Right cardiac atrium (tissue), 5 donors: ENCODE data around the gene SLC9C1. TPM values are rescaled to one million over a fixed set of nuclear protein-coding genes. Genes with fewer than 3 reads are reported as not detected.
A peak's percentile ranks its signal among the peaks of the same experiment; 100 is the strongest.

Source experiments
- ATAC-seq, 2 donors: fragments of 200-7000 bp; cut with Tn5 transposase; one replicate each; pipeline versions ENCODE4 v1.8.0 to v1.9.1; 2020; ENCODE audit warnings: moderate library complexity in 2 of 2, mild to moderate bottlenecking in 1 of 2
- DNase-seq, 3 donors: peaks; one replicate each; pipeline ENCODE4 v3.0.0-alpha.2; 2020
- H3K27ac ChIP-seq: one replicate; pipeline ENCODE4 v1.5.1; 2013; ENCODE audit warnings: mild to moderate bottlenecking, low read length, control low read depth, moderate library complexity
- H3K27me3 ChIP-seq: one replicate; pipeline ENCODE4 v1.6.1; 2013; ENCODE audit not compliant: control insufficient read depth, insufficient read depth
- H3K4me1 ChIP-seq: one replicate; pipeline ENCODE4 v1.6.1; 2013; ENCODE audit warnings: low read length; ENCODE audit not compliant: control insufficient read depth, insufficient read depth
- H3K4me3 ChIP-seq: one replicate; pipeline ENCODE4 v1.5.1; 2013; ENCODE audit warnings: low read length, control low read depth
- H3K9me3 ChIP-seq: one replicate; pipeline ENCODE4 v1.6.1; 2013; ENCODE audit warnings: low read length; ENCODE audit not compliant: control insufficient read depth
- WGBS: extraction: QIAGEN DNeasy Blood & Tissue Kit; methylation state at CpG from one replicate; pipeline ENCODE4 v1.1.7; 2013; 5-methylcytosine and 5-hydroxymethylcytosine counted together
- intact Hi-C, 4 donors: fragments of 100-400 bp; cut with DNase I; formaldehyde crosslinking; loops; one replicate each; pipeline versions ENCODE4 v1.11.0 to v1.14.0; 2022 to 2023
- polyA plus RNA-seq: library from polyadenylated mRNA; stranded (reverse); fragments of 200-250 nt; gene quantifications from one replicate; pipeline ENCODE4 v1.2.3, GENCODE V29; 2013
- total RNA-seq, 4 donors: library from RNA; stranded (reverse); fragmentation: NEBNext Ultra II Directional; extraction: Animal tissue kit (Norgen Biotek cat#: 25700); gene quantifications; one replicate each; pipeline ENCODE4 v1.2.1, GENCODE V29; 2021
- donor health status: healthy with polysubstance abuse.
- donor health status: DM: no; HTN: yes; CAD: no.
- donor health status: DM: no; HTN: no; CAD: no.
- donor health status: DM: no; HTN: yes; CAD: no; lungs with severe emphysema.
- donor health status: DM: yes; HTN: yes; CAD: no.

Gene SLC9C1
- total and polyA plus RNA-seq, 5 donors, result 0.14 to 0.69 (median 0.31) TPM

GRCh38 chr3:112119962-112120836 is 173.8 kb downstream of the SLC9C1 start:
- ATAC-seq, result no peak
- no peak for DNase-seq
- Histone ChIP-seq H3K27ac (no peak overlapping the region), H3K4me3 (no peak overlapping the region), H3K9me3 (no peaks in the 10 kb centered on the region), H3K27me3 (no peaks in the 10 kb centered on the region), H3K4me1 (peaks cover 4% of the 10 kb centered on the region)
- intact Hi-C loops, result no loop called here
- 68% methylated on average over 9 of the region's 9 CpGs for WGBS

GRCh38 chr3:112117841-112118571 is 176.0 kb downstream of the SLC9C1 start:
- WGBS, result 87% methylated on average over 4 of the region's 4 CpGs
- Histone ChIP-seq H3K27me3 (no peaks in the 10 kb centered on the region), H3K4me1 (peaks cover 4% of the 10 kb centered on the region), H3K9me3 (no peaks in the 10 kb centered on the region), H3K4me3 (no peak overlapping the region), H3K27ac (no peak overlapping the region)
- intact Hi-C loops, result no loop called here
- ATAC-seq (peak; percentile 58), DNase-seq (peak in 2 of 3 donors; percentile 65 to 74)

GRCh38 chr3:112117415-112117814 is 176.6 kb downstream of the SLC9C1 start:
- H3K27me3 ChIP-seq, result no peaks in the 10 kb centered on the region
- no peak overlapping the region for H3K4me3 ChIP-seq
- H3K27ac ChIP-seq, result no peak overlapping the region
- 82% methylated on average over 1 of the region's 1 CpG for WGBS
- DNase-seq, result no peak
- intact Hi-C loops, result no loop called here
- H3K4me1 ChIP-seq, result peaks cover 4% of the 10 kb centered on the region
- ATAC-seq, result no peak
- H3K9me3 ChIP-seq, result no peaks in the 10 kb centered on the region

- intact Hi-C loops, result no loop called here
- DNase-seq (peak; percentile 26 to 62 (median 57)), ATAC-seq (peak; percentile 69 to 83)
- H3K4me3 ChIP-seq, result peak overlapping the region; percentile 46
- WGBS, result 52% methylated on average over 13 of the region's 13 CpGs
- H3K4me1 ChIP-seq, result peaks cover 4% of the 10 kb centered on the region
- peak overlapping the region; percentile 57 for H3K27ac ChIP-seq
- H3K27me3 ChIP-seq, result no peaks in the 10 kb centered on the region
- H3K9me3 ChIP-seq, result no peaks in the 10 kb centered on the region
Observed at GRCh38 chr3:112116748-112117186, 177.2 kb downstream of the SLC9C1 start.

DNA sequence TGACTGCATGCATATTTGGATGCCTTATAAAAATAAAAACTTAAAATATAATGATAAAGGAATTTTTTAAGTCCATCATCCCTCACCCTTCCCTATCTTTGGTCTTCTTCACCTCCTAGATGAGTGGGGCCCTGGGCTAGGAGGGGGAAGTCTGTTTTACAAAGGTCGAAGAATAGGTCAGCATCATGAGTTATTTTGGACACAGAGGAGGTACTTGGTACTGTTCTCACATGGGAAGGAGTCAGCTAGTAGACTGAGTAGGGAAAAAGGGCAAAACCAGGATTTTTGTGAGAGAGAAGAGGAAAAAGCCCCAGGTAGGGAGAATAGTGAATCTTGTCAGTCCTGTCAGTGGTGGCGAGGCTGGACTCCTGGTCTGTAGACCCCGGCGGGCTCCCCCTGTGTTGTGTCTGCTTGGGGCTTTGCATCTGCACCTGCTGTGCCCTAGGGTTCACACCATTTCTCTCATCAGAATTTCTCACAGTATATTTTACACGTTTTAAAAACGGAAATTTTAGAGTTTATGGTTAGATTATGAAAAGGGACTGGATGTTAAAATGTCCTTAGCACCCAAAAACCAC is 178.1 kb downstream of the SLC9C1 start:
- H3K27me3 ChIP-seq, result no peaks in the 10 kb centered on the region
- peaks cover 4% of the 10 kb centered on the region for H3K4me1 ChIP-seq
- no peak overlapping the region for H3K4me3 ChIP-seq
- intact Hi-C loops, result no loop called here
- H3K9me3 ChIP-seq, result no peaks in the 10 kb centered on the region
- no peak overlapping the region for H3K27ac ChIP-seq
- 78% methylated on average over 6 of the region's 6 CpGs for WGBS
- DNase-seq (no peak), ATAC-seq (no peak)

DNA sequence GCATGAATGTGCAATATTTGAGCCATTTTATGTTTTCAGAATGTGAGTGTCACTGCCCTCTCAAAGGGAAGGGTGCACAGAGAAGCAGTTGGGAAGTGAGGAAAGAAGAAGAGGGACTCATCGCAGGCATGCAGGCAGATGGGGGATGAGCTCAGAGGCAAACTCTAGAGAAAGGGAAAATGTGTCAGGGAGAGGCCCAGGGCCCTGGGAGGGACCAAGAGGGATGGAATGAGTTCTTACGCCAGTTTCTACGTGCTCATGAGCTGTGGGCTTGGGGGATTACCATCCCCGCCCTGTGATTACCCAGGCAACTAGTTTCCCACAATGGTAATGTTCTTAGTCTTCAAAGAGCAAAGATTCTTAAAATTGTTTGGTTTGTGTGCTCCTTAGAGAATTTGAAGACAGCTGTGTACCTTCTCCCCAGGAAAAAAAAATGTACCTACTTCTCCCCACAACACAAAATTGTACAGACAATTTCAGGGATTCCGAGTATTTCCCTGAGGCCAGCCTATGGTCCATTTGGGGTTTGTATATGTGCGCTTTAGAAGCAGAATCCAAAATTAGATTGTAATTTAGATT is 178.8 kb downstream of the SLC9C1 start:
- 86% methylated on average over 6 of the region's 6 CpGs for WGBS
- intact Hi-C loops, result no loop called here
- no peaks in the 10 kb centered on the region for H3K9me3 ChIP-seq
- H3K4me3 ChIP-seq, result no peak overlapping the region
- no peak for ATAC-seq
- no peak for DNase-seq
- peaks cover 4% of the 10 kb centered on the region for H3K4me1 ChIP-seq
- H3K27me3 ChIP-seq, result no peaks in the 10 kb centered on the region
- no peak overlapping the region for H3K27ac ChIP-seq

DNA sequence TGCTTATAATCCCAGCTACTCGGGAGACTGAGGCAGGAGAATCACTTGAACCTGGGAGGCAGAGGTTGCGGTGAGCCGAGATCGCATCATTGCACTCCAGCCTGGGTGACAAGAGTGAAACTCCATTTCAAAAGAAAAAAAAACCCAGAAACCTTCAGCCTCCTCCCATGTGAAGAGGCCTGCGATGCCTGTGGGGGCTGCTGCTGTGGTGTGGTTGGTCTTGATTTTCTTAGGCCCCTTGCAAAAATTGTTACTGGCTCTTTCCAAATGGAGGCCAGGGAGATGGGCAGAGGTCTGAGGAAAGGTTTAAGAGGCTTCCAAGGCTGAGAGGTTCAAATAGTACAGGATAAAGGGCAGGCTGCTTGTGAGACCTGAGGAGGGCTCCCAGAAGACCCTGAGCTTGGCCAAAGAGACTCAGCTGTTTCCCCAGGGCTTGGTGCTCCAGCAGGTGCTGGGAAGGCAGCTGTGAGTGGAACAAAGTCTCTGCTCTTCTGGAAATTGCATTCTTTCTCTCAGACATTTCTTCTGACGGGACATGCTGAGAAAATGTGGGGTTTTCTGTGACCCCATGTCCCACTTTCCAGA is 179.3 kb downstream of the SLC9C1 start:
- intact Hi-C loops, result loop anchor here in 2 of 4 donors (5.0 kb wide), 2 partner anchors 403 to 408 kb away; no protein-coding TSS in a partner anchor

DNA sequence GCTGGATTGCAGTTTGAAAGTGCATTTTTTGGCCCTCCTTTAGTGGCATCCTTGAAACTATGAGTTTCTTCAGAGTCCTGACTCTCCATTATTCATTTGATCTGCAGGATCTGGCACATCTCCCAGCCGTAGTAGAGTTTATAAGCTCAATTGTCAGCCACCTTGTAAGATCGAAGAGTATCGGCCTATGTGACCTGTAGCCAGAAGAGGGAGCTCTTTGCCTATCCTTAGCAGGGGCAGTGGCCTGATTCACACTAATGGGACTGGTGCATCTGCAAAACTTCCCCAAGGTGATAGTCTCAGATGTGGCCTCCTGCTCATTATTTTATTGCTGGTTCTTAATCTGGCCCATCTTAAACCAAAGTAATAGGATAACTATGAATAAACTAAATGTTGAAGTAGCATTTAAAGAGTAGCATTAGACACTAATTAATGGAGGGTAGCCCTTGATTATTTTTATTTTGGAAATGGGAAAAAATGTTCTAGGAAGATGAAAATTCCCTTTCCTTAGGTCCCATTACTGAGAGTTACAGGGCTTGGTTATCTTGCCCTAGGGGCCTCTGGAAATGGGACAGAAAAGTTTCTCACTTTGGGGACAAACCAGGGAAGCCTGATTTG is 182.1 kb downstream of the SLC9C1 start:
- Histone ChIP-seq H3K27ac (no peak overlapping the region), H3K4me3 (no peak overlapping the region), H3K4me1 (peaks cover 3% of the 10 kb centered on the region), H3K27me3 (no peaks in the 10 kb centered on the region), H3K9me3 (no peaks in the 10 kb centered on the region)
- WGBS, result 32% methylated on average over 3 of the region's 3 CpGs
- ATAC-seq (peak; percentile 70 to 74), DNase-seq (no peak)
- intact Hi-C loops, result loop anchor here in 2 of 4 donors (5.0 kb wide), 2 partner anchors 405 to 410 kb away; no protein-coding TSS in a partner anchor

More for the DNA sequence above, 179.3 kb downstream of the SLC9C1 start:
- Histone ChIP-seq H3K27me3 (no peaks in the 10 kb centered on the region), H3K4me3 (no peak overlapping the region), H3K9me3 (no peaks in the 10 kb centered on the region), H3K4me1 (peaks cover 4% of the 10 kb centered on the region), H3K27ac (no peak overlapping the region)
- no peak for ATAC-seq
- 96% methylated on average over 6 of the region's 6 CpGs for WGBS
- no peak for DNase-seq

GRCh38 chr3:112109322-112109721 is 184.7 kb downstream of the SLC9C1 start:
- intact Hi-C loops, result no loop called here

GRCh38 chr3:112104774-112105173 is 189.2 kb downstream of the SLC9C1 start:
- H3K27ac ChIP-seq, result no peak overlapping the region
- intact Hi-C loops, result no loop called here
- no peaks in the 10 kb centered on the region for H3K9me3 ChIP-seq
- H3K27me3 ChIP-seq, result no peaks in the 10 kb centered on the region
- ATAC-seq (no peak), DNase-seq (no peak)
- no peak overlapping the region for H3K4me3 ChIP-seq
- no peaks in the 10 kb centered on the region for H3K4me1 ChIP-seq
- WGBS, result 85% methylated on average over 2 of the region's 2 CpGs

More at GRCh38 chr3:112109322-112109721, 184.7 kb downstream of the SLC9C1 start:
- H3K27ac ChIP-seq, result no peak overlapping the region
- no peaks in the 10 kb centered on the region for H3K27me3 ChIP-seq
- H3K4me1 ChIP-seq, result no peaks in the 10 kb centered on the region
- H3K4me3 ChIP-seq, result no peak overlapping the region
- WGBS, result 80% methylated on average over 5 of the region's 5 CpGs
- ATAC-seq (no peak), DNase-seq (no peak)
- H3K9me3 ChIP-seq, result no peaks in the 10 kb centered on the region
